Suprapubic skin (tissue), 4 donors: ENCODE data around the gene ENDOU. TPM values are rescaled to one million over a fixed set of nuclear protein-coding genes. Genes with fewer than 3 reads are reported as not detected.
"Not testable (repeated sequence)": the region's sequence is repeated elsewhere in the genome, so short reads cannot be mapped to it uniquely, and the experiment has no call there.

Experiments used
- DNase-seq, 2 donors: peaks; one replicate each; pipeline ENCODE4 v3.0.0-alpha.2; 2019; ENCODE audit warnings: low spot score in 2 of 2
- H3K27ac ChIP-seq: fragments of 200-600 bp; sonication (generic); one replicate; pipeline ENCODE4 v1.5.1; 2019
- H3K27me3 ChIP-seq: fragments of 200-600 bp; sonication (generic); one replicate; pipeline ENCODE4 v1.5.1; 2019
- H3K36me3 ChIP-seq: fragments of 200-600 bp; sonication (generic); one replicate; pipeline ENCODE4 v1.5.1; 2019
- H3K4me1 ChIP-seq: fragments of 200-600 bp; sonication (generic); one replicate; pipeline ENCODE4 v1.5.1; 2019
- H3K4me3 ChIP-seq: fragments of 200-600 bp; sonication (generic); one replicate; pipeline ENCODE4 v1.5.1; 2019; ENCODE audit warnings: mild to moderate bottlenecking
- H3K9me3 ChIP-seq: fragments of 200-600 bp; sonication (generic); one replicate; pipeline ENCODE4 v1.5.1; 2019
- POLR2A ChIP-seq, 2 donors: fragments of 450-650 bp; IDR thresholded peaks; one replicate each; pipeline ENCODE4 v1.6.1; 2017; ENCODE audit warnings: antibody characterized with exemption in 2 of 2, mild to moderate bottlenecking in 2 of 2, moderate library complexity in 2 of 2
- POLR2AphosphoS5 ChIP-seq, 3 donors: sonication (generic); formaldehyde crosslinking; IDR thresholded peaks; one replicate each; pipeline ENCODE4 v1.6.1; 2017; ENCODE audit warnings: antibody characterized with exemption in 3 of 3
- WGBS: methylation state at CpG from one replicate; pipeline ENCODE4 v1.1.5; 2018; 5-methylcytosine and 5-hydroxymethylcytosine counted together
- total RNA-seq, 4 donors: library from RNA; depleted of rRNA; stranded (reverse); fragments of >200 nt; gene quantifications; one replicate each; pipeline ENCODE4 v1.1.0, GENCODE V29; 2016
- TF ChIP-seq, protein P1 (sequence below), 2 donors: fragments of 200-600 bp in 1 of 2; fragments of 450-650 bp in 1 of 2; sonication (generic) in 1 of 2; IDR thresholded peaks; one replicate each; pipeline ENCODE4 v1.5.1; 2016 to 2019; ENCODE audit warnings: antibody characterized with exemption in 2 of 2, mild to moderate bottlenecking in 1 of 2, moderate library complexity in 1 of 2

The ENDOU gene
- total RNA-seq, 4 donors from 2014 or later = 3.5 to 36.1 (median 20.8) TPM

- H3K36me3 ChIP-seq = peaks cover 27% of the 10 kb centered on the region
- no peaks in the 10 kb centered on the region for H3K9me3 ChIP-seq
- H3K4me3 ChIP-seq = no peak overlapping the region
- whole genome bisulfite sequencing = 94% methylated on average over 2 of the region's 2 CpGs
- DNase-seq = no peak
- TF ChIP-seq, protein P1, sequence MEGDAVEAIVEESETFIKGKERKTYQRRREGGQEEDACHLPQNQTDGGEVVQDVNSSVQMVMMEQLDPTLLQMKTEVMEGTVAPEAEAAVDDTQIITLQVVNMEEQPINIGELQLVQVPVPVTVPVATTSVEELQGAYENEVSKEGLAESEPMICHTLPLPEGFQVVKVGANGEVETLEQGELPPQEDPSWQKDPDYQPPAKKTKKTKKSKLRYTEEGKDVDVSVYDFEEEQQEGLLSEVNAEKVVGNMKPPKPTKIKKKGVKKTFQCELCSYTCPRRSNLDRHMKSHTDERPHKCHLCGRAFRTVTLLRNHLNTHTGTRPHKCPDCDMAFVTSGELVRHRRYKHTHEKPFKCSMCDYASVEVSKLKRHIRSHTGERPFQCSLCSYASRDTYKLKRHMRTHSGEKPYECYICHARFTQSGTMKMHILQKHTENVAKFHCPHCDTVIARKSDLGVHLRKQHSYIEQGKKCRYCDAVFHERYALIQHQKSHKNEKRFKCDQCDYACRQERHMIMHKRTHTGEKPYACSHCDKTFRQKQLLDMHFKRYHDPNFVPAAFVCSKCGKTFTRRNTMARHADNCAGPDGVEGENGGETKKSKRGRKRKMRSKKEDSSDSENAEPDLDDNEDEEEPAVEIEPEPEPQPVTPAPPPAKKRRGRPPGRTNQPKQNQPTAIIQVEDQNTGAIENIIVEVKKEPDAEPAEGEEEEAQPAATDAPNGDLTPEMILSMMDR (IDR thresholded peaks at IDR 0.05) = no peak
- TF ChIP-seq POLR2A (IDR thresholded peaks at IDR 0.05) (no peak), POLR2AphosphoS5 (IDR thresholded peaks at IDR 0.05) (no peak)
- no peaks in the 10 kb centered on the region for H3K4me1 ChIP-seq
- no peaks in the 10 kb centered on the region for H3K27me3 ChIP-seq
- no peak overlapping the region for H3K27ac ChIP-seq
Measured at GRCh38 chr12:47672068-47672467, 53.2 kb downstream of the ENDOU start.

- not testable (repeated sequence) for H3K27ac ChIP-seq, DNase-seq, H3K27me3 ChIP-seq, H3K9me3 ChIP-seq, H3K4me1 ChIP-seq, H3K4me3 ChIP-seq
- H3K36me3 ChIP-seq = peaks cover 32% of the 10 kb centered on the region
- WGBS = 95% methylated on average over 6 of the region's 6 CpGs
Measured at GRCh38 chr12:47667935-47668334, 57.4 kb downstream of the ENDOU start.

Other genes with a start within 250 kb of the ENDOU start
- 10 to 100 TPM; 11.7 to 25.5 (median 19.4) TPM for gene RPAP3, start 19.5 kb downstream of the ENDOU start, total RNA-seq
- 10 to 100 TPM in 3 of 4 donors, 1 to 10 TPM in 1; 9.3 to 48.9 (median 20.0) TPM for gene RAPGEF3, start 33.4 kb upstream of the ENDOU start, total RNA-seq
- 10 to 100 TPM; 38.2 to 53.6 (median 44.7) TPM for gene SLC48A1, start 47.7 kb upstream of the ENDOU start, total RNA-seq
- 100 to 1,000 TPM in 1 of 4 donors, 10 to 100 TPM in 3; 47.9 to 152 (median 76.2) TPM for gene HDAC7, start 94.4 kb upstream of the ENDOU start, total RNA-seq
- 10 to 100 TPM; 36.7 to 47.9 (median 41.2) TPM for gene VDR, start 179.5 kb upstream of the ENDOU start, total RNA-seq
- 10 to 100 TPM; 36.8 to 52.9 (median 46.5) TPM for gene TMEM106C, start 238.1 kb upstream of the ENDOU start, total RNA-seq